Measurements from ENCODE around the gene AP4B1. TPM values are rescaled to one million over a fixed set of nuclear protein-coding genes. Genes with fewer than 3 reads are reported as not detected.

Gene AP4B1
- total and polyA plus RNA-seq, 9 of the 15 experiments (the other 6 are each of a cell fraction or from before 2014, with no cell fraction given), result 15.8 to 36.5 (median 24.6) TPM

DNA sequence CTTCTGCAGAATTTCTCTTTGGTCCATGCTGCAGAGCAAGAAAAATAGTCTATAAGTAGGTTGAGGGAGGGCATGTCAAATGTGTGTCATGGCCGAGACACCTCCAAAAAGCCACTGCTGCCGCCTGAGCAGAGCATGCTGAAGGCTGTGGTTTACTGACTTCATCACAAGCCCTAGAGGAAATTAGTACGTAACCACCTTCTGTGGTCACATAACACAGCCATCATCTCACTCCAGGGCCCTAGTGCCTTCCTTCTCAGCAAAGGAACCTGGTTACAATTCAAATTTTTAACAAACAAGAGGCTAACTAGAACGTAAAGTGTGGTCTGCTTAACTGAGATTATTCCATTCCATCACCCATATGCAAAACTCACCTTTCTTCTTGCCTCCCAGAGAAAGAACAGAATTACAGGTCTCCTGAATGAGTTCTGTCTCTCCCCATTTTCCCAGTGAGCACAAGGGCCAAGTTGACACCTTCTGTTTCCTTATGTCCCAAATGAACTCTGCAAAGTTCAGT, 32.9 kb downstream of the AP4B1 start, which contains the start of gene PTPN22 (continued):
- TF ChIP-seq YY1 (IDR thresholded peaks at IDR 0.05; ENCODE audit: borderline replicate concordance in 1 of 3, control insufficient read depth in 1 of 3, extremely low read depth in 1 of 3, insufficient read depth in 3 of 3, insufficient read length in 1 of 3, insufficient replicate concordance in 2 of 3, low read depth in 1 of 3, low read length in 2 of 3), result peak in 1 of 3 experiments; percentile 70
- TF ChIP-seq LCOR (CRISPR knock-in tag; IDR thresholded peaks at IDR 0.05), result 0 out of 2 replicates have a peak, but pooled peaks have one; percentile 44
- no peak for TF ChIP-seq CREB3 (tag; conservative IDR thresholded peaks at IDR 0.05; ENCODE audit: low read depth)
- no peak for TF ChIP-seq HMG20A (CRISPR knock-in tag; conservative IDR thresholded peaks at IDR 0.05)
- no peak for TF ChIP-seq CEBPG (CRISPR knock-in tag; IDR thresholded peaks at IDR 0.05)
- TF ChIP-seq CEBPG (tag; conservative IDR thresholded peaks at IDR 0.05 in 1 of 2, IDR thresholded peaks at IDR 0.05 in 1 of 2), result 0 out of 4 replicates have a peak, but pooled peaks of 1 of the 2 experiments have one; percentile 8
- TF ChIP-seq ESRRA (IDR thresholded peaks at IDR 0.05; ENCODE audit: borderline replicate concordance, low read depth), result peak; percentile 77; the same call in 1 of the 2 replicates
- TF ChIP-seq, protein P1, sequence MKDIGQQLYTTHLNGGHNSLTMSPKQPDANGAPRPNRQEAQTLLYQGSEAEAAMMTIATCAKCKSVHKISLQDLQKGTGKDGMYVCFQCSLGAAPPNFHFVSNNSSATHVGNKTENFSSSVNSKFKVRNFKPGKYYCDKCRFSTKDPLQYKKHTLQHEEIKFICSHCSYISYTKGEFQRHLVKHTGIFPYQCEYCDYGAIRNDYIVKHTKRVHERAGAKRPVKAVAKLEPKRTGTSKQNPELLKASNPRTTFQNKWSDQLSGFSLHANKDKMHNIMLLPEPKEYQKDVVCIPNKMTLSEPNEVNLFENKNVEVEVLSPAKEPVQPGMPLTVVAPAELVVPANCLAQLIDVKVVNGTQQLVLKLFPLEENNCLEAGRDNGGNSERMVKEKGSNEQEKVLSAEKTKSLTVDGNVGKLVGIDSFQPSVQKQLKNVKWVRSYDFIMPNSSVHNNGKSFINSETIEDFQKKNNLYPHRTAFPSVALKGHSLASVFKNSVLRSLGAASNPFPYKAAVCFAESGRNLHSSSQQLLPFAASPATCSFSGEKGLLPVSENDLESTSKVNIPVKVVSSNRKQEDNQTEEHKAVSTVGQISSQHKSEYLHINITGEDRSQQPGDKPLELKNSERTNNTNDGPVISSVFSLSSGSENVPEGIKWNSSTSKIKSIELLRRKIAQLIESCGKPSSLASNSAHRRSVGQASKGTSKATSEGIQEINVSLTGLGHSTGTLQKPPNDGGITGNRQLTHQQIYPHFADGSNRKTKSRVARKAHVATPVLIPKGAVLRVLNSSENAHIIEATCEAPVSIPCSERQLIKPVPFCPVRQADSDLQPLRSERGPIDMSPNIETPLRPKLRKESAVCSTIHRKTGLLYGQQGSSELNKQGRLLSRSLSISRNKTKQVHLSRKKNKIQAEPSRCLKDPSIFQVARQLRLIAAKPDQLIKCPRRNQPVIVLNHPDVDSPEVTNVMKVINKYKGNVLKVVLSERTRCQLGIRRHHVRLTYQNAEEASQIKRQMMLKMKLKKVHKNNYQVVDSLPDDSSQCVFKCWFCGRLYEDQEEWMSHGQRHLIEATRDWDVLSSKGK (CRISPR knock-in tag; IDR thresholded peaks at IDR 0.05), result peak; percentile 36; the same call in 1 of the 2 replicates
- no peak for TF ChIP-seq SLC30A9 (CRISPR knock-in tag; IDR thresholded peaks at IDR 0.05)
- TF ChIP-seq, protein P2, sequence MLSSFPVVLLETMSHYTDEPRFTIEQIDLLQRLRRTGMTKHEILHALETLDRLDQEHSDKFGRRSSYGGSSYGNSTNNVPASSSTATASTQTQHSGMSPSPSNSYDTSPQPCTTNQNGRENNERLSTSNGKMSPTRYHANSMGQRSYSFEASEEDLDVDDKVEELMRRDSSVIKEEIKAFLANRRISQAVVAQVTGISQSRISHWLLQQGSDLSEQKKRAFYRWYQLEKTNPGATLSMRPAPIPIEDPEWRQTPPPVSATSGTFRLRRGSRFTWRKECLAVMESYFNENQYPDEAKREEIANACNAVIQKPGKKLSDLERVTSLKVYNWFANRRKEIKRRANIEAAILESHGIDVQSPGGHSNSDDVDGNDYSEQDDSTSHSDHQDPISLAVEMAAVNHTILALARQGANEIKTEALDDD (IDR thresholded peaks at IDR 0.05), result peak; percentile 78
- no peak for TF ChIP-seq ATF1 (CRISPR knock-in tag; IDR thresholded peaks at IDR 0.05)
- TF ChIP-seq ATF1 (tag; IDR thresholded peaks at IDR 0.05), result peak; percentile 72
- no peak for TF ChIP-seq NR2C2 (CRISPR knock-in tag; IDR thresholded peaks at IDR 0.05)
- peak; percentile 63; the same call in 1 of the 2 replicates for TF ChIP-seq NR2C2 (tag; IDR thresholded peaks at IDR 0.05)
- TF ChIP-seq FOXA3 (CRISPR knock-in tag; conservative IDR thresholded peaks at IDR 0.05 in 1 of 2, IDR thresholded peaks at IDR 0.05 in 1 of 2), result 0 out of 4 replicates have a peak, but pooled peaks of 1 of the 2 experiments have one; percentile 8
- TF ChIP-seq GATA2 (CRISPR knock-in tag; IDR thresholded peaks at IDR 0.05), result no peak
- peak; percentile 72 for TF ChIP-seq L3MBTL2 (IDR thresholded peaks at IDR 0.05)
- TF ChIP-seq, protein P3, sequence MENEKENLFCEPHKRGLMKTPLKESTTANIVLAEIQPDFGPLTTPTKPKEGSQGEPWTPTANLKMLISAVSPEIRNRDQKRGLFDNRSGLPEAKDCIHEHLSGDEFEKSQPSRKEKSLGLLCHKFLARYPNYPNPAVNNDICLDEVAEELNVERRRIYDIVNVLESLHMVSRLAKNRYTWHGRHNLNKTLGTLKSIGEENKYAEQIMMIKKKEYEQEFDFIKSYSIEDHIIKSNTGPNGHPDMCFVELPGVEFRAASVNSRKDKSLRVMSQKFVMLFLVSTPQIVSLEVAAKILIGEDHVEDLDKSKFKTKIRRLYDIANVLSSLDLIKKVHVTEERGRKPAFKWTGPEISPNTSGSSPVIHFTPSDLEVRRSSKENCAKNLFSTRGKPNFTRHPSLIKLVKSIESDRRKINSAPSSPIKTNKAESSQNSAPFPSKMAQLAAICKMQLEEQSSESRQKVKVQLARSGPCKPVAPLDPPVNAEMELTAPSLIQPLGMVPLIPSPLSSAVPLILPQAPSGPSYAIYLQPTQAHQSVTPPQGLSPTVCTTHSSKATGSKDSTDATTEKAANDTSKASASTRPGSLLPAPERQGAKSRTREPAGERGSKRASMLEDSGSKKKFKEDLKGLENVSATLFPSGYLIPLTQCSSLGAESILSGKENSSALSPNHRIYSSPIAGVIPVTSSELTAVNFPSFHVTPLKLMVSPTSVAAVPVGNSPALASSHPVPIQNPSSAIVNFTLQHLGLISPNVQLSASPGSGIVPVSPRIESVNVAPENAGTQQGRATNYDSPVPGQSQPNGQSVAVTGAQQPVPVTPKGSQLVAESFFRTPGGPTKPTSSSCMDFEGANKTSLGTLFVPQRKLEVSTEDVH (IDR thresholded peaks at IDR 0.05; ENCODE audit: low read depth, partially characterized antibody), result no peak
- 0 out of 2 replicates have a peak, but pooled peaks have one; percentile 14 for TF ChIP-seq DIDO1 (tag; IDR thresholded peaks at IDR 0.05; ENCODE audit: low read depth)

Measured in K562 (cell line).